Measurements from ENCODE around the gene MYO1B.

Gene MYO1B

DNA sequence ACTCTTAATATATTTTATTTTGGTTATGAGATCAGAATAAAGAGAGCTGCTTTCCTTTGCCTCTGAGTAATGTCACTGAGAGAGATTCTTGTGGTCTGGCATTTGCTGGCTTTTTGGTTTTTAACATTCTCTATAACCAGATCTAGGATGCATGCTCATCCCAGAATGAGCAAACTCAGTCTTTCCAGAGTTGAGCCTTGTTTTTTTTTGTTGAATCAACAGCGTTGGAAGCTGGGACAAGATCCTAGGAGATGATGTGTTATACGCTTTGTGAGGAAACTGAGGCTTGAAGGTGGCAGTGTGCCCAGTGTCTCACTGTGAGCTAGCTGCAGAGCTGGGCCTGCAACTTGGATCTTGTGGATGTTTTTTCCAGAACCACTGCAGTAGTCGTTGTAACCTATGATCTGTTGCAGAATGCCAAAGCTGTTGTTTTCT lies 19.5 kb downstream of the MYO1B start:
- no peak for FAIRE-seq

DNA sequence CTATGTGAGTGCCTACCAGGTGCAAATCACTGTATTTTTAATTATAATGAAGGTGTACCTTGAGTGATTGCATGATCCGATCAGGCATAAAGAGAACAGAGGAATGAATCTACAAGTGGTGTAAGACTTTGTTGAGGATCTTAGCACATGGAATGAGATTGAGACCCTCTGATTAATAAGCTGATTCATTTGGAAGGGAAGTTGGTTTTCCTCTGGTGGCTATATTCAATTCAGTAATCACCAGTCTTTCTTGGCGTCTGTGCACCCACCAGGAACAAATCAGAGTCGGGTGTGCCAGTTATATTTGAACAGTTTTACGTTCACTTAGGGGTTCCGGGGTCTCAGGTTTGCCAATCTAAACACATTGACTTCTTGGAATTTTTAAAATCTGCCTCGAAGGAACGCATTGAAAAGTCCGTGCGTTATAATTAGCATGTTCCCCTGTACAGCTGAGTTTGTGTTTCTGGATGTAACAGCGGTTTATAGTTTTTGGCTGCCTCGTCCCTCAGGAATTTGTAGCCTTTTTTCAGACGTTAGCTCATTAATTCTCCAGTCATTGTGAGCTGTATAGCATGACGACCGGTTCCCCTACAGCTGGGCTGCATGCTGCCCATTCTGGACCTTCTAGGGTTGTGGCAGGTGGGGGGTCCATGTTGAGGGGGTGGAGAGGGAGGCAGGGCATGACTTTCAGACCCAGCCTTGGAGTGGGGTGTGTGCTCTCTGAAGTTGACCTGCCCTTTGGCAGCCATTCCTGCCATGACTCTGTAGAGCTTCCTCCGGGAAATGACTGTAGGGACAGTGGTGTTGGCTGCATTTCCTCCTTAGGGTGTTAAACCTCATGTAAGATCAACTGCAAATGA lies 20.3 kb downstream of the MYO1B start:
- no peak for FAIRE-seq

DNA sequence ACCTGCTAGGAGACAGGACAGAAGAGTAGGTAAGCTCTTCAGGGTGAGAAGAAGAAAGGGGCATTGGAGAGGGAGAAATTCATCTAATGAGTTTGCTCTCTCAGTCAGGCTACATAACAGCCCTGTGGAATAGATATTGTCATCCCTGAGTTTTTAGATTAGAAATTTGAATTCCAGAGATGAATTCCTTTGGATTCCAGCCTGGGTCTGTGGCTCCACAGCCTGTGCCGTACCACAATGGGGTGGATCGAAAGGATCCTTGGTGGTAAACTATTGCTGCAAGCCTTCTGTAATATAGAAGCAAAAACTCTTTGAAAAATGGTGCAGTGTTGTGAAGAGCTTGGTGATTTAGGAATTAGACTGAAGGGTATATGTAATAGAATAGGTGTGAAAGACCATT lies 21.0 kb downstream of the MYO1B start:
- FAIRE-seq: no peak

DNA sequence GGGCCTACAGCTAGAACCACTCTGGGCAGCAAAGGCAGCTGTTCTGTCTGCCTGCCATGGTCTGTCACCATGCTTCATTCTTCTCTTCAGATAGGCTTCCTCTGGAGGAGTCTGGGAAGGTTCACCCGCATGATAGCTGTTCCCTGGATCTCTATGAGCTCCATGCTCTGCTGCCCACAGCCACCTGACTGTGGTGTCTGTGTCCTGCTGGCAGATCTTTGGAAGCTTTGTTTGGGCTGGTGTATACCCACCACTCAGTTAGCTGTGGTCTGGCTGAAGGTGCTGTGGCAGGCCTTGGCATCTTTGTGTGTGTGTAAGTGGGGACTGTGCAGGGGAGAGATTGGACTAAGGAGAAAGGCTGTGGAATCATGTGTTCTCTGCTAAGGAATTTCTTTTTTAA lies 23.4 kb downstream of the MYO1B start:
- no peak for FAIRE-seq

DNA sequence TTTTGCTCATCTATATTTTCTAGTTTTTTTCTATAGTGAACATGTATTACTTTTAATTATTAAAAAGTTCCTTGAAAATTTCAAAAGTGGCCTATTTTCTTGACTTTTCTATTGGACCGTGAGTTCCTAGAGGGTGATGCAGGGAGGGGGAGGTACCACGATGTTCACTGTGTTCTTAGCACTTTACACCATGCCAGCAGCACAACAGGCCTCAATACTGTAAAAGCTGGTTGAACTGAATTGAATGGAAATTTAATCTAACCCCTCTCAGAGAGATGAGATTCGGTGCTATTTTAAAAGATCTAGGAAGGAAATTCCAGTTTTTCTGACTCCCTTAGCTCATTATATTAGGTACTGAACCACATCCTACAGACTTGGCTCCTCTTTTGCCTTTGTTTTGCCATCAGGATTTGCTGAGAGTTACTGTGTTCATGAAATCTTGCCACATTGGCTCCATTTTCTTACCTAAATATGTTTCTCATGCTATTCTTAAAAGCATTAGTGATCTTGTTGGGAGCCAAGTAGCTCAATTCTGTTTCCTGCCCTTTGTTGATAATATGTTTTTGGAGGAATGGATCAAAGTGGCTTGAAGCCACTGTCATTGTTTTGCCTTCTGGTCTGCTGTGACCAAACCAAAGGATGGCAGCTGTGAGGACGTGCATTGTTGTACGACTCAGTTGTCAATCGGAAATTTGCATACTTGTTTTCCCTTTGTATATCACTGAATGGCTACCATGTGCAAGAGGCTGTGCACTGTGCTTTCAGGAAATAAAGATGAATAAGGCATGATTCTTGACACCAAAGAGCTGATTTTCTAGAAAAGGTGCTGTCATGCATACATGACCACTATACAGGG lies 25.3 kb downstream of the MYO1B start:
- FAIRE-seq: no peak

DNA sequence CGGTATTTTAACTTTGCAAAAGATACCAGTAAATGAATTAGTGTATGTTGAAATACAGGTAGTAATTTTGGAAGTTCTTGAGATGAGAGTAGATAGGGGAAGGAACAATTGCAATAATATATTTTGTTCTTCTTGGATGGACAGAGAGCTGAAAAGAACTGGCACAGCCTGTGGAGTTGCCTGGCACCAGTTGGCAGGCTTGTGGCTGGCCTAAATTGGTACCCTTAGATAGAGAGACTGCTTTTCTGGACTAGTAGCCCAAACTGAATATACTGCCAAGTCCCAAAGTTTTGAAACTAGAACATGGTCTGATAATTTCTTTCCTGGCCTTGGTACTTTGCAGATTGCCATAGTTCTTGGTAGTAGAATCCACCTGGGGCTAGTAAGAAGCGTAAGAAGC lies 26.9 kb downstream of the MYO1B start:
- no peak for FAIRE-seq

DNA sequence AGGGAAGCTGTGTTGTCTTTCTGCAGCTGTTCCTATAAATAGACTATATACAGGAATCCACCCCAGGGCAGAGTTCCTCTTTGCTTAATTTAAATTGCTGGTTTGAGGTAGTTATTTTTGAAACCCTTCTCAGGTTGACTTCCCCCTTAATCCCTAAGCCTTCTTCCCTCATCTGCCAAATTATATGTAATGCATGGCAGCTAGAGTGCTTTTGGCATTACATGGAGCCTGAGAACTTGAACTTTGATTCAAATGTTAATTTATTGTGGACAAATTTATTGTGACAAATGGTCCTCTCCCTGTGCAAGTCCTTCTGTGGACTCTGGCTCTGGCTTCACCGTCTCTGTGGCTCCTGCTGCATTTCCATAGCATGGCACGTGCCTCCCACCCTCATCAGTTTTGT lies 29.2 kb downstream of the MYO1B start:
- no peak for FAIRE-seq

DNA sequence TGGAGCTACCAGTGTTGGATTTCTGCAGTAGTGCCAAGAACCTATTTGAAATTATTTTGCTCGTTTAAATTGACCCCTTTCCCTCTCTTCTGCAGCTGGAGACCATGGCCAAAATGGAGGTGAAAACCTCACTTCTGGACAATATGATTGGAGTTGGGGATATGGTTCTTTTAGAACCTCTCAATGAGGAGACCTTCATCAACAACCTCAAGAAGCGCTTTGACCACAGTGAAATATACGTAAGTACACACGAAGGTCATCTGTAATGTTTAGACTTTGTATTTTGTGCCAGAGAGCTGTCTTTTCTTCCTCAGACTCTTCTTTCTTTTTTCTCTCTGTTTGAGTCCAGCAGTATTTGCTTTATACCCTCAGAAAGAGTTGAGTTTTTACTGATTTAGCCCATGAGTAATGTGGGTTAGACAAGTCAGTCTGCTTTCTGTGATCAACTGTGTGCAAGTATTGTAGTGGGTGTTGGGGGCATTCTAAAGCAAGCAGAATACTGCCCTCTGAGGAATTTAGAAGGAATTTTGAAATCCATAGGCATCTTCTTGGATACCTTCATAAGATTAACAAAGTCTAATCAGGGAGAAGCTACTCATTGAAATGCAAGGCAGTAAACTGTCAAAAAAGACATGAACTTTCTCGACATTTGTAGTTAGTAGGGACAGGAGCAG lies 31.7 kb downstream of the MYO1B start:
- FAIRE-seq: no peak

DNA sequence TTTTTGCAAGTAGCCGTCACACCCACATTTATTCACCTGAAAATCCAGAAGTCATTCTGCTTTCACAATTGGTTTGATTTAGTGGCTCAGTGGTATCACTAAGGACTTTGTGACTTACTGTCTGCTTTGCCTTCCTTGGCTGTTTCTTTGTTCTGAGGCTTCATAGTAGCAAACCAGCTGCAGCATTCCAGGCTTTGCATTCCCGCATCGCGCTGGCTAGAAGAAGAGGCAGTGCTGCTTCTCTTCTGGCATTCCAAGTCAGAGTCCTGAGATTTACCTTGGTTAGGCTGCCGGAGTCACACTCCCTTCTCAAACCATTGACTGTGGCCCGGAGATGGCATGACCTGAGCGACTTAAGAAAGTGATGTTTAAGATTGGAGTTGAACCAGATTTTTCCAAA lies 35.1 kb downstream of the MYO1B start:
- FAIRE-seq: no peak

DNA sequence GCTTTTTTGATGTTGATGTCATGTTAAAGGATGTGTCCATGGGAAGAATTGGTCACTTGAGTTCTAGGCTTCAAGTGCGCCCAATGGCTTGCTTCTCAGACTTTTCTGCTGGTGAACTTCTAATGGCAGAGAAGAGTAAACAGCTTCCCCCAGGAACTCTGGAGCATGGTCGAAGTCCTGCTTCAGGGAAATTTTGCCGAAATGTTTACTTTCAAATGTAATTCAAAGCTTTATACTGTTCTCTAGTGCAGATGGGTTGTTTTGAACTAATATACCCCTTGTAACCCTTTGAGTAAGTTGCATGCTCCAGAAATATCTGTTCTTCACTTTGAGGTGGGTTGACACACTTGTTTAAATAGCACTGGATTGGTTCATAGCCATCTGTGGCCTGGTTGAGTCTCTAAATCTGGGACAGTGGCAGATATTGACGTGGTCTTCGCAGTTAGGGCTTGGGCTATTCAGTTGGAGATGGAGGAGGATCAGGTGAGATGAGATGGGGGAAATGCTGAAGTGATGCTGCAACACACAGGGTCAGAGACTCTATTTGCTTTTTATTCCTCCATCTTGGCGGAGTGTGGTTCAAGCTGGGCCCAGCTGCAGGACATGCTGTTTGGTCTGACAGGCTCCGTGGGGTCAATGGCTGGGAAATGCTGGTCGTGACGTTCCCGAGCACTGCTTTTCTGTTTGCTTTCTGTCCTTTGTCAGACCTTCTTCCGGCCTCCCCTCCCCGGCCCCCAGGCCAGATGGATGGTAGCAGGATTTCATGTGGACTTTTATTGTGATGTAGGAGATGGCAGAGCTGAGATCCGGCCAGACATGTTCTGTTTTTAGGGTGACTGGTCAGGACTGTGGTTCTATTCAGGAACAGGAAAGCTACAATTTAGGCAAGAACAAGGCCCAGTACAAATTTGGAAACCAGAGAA lies 35.9 kb downstream of the MYO1B start:
- FAIRE-seq: no peak

DNA sequence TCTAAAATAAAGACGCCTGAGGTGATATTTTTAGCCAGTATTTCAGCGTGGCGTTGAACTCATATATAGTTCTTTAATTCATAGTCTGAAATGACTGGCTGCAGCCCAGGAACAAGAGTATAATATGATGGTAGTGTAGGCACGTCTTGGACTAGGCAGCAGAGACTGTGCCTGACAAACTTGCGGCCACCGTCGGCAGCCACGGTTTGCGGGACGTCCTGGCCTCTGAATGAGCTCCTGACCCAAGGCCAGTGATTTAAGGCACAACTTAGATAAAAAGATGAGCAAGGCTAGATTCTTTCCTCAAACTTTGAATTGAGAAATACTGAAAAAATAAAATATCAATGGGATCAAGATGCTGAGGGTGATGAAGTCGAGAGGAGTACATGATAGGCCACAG lies 40.0 kb downstream of the MYO1B start:
- FAIRE-seq: no peak

DNA sequence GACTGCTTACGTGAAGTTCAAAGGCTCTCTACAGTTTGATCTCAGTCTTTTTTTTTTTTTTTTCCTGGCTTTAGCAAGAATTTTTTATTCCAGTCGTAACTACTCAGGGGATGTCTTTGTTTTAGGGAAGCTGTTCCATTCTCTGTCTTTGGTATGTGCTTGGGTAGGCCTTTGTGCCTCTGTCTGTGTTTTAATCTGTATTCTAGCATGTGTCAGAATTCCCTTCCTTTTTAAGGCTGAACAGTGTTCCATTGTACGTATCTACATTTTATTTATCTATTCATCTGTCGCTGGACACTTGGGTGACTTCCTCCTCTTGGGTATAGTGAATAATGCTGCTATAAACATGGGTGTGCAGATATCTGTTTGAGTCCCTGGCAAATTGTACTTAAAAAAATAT lies 42.6 kb downstream of the MYO1B start:
- FAIRE-seq: no peak

DNA sequence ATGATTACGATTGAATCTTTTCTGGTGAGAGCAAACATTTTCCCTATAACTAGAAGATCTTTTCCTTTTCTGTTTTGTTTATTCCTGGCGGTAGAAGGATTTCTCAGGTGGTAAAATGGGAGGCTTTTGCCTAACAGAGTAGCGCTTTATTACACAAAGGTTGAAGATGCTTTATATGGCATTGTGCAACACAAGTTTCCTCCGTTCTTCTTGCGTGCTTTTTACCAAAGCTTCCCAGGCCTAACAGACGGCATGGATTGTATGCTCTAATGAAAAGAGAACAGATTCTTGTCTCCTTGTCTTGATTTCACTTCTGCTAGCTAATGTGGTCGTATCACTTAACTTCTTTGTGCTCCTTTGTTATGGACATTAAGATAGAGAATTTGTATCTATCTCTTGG lies 43.8 kb downstream of the MYO1B start:
- no peak for FAIRE-seq

DNA sequence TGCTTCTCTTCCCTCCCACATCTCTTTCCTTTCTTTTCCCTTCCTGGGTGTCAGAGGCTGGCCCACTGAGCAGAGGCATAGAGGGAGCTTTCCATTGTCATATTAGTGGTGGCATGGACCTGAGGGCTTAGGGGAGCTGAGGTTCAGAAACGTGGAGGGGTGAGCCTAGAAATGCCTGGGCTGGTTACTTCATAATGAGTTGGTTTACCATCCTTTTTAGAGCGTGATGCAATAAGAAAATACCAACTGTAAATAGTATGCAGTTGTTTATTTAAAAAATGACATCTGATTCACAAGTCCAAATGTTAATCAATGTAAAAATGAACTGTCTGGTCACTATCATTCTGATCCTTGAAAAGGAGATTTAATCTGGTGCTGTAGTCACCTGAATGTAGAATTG lies 46.3 kb downstream of the MYO1B start:
- no peak for FAIRE-seq

DNA sequence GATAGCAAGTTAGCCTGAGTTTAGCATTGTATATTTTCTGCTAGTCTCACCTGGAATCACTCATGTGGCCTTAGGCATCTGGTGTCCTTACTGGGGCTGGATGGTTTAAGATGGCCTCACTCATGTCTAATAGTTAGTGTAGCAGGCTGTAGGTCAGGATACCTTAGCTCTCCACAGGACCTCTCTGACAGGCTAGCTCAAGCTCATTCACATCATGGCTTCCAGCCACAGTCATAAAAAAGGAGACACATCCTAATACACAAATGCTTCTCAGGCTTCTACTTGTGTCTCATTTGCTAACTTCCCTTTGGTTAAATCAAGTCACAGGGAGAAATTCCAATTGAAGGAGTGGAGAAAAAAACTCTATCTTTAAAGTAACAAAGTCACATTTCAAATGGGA lies 47.7 kb downstream of the MYO1B start:
- FAIRE-seq: no peak

DNA sequence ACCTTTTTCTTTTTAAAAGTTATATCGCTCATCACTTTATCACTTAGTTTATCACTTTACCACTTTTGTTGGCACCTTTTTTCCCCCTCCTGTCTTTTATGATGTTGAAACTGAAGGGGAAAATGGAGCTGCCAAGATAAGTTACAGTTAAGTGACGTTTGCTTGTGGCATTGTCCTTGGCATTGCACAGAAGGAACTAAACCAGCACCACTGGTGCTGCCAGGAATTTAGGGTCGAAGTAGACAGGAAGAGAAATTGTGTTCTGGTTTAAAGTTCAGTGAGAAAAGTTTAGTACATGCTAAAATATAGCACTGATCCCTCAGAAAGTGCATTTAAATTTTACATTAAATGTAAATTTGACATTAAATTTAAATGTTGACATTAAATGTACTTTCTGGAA lies 49.9 kb downstream of the MYO1B start:
- FAIRE-seq: no peak

DNA sequence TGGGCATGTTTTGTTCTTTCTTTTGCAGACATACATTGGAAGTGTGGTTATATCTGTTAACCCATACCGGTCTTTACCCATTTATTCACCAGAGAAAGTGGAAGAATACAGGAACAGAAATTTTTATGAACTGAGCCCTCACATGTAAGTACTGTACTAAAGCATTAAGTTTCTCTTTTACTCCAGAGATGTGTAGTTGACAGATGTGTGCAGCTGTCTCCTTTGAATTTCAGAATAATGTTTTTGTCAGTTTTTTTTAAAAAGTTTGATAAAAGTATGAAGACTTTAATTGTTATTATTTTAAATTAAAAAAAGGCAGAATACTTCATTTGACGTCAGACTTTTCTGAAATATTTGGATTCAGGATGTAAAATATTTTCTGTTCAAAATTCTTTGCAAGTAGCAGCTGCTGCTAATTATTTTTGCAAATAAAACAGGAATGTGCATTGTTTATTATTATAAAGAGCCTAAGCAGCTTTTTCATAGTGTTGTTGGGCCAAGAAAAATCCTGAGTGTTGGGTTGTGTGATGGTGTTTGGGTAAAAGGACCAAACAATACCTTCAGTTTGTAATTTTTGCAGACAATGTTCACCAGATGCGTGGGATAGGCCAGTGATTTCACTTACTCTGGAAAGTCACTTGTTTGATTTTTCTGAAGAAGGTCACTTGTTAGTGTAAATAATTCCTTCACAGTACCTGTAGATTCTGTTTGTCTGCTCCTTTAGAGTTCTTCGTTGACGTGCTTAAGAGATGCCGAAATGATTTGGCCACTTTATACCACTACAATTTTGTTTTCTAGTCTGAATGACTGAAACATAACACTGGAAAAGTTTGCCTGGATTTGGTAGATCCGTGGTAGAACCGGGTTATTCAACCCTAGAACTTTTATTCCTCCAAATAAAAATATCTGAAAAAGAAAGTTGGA lies 51.1 kb downstream of the MYO1B start:
- no peak for FAIRE-seq

DNA sequence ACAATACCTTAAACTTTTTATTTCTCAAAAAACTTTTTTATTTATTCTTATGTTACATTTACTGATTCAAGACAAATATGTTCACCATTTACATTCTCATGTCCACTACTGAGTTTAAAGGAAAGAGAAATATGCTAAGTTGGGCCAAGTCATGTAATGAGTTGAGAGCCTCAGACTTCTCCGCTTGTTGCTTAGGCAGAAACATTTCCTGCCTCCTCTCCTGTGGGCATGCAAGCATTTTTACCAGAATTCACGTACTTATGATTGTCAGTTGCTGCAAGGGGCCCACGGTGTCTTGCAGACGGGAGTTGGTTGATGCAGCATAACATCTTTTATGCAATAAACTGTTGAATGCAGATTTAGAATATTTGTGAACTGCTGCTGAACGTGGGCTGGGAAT lies 51.8 kb downstream of the MYO1B start:
- FAIRE-seq: no peak

DNA sequence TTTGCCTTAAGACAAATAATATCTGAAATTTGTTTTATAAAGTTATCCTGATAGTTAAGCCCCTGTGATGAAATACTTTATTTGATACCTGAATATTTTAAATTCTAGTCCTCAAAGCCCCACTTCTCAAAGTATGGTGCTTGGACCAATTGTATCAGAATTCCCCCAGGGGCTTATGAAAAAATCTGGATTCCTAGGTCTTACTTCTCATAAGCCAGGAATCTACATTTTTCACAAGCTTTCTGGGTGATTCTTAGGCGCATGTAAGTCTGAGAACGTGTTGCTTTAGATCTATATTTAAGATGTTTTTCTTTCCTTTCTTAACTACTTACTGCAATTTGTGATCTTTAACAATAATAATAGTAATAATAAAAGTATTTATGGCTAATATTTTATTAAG lies 53.1 kb downstream of the MYO1B start:
- FAIRE-seq: no peak

DNA sequence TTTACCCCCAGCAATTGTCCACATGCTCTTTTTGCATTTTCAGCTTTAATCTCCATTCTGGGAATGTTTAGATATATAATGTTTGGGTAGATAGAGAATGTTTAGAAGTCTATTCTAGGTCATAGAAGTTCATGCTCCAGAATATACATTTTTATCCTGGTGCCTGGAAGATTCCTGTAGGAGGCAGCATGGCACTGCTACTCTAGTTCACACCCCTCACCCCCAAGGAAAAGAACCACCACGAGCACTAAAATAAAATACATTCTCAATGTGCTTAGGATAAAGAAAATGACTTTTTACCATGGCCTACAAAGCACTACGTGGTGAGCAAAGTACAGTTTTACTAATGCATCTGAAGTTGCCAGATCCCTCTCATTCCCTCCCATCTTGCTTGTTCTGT lies 53.8 kb downstream of the MYO1B start:
- no peak for FAIRE-seq

DNA sequence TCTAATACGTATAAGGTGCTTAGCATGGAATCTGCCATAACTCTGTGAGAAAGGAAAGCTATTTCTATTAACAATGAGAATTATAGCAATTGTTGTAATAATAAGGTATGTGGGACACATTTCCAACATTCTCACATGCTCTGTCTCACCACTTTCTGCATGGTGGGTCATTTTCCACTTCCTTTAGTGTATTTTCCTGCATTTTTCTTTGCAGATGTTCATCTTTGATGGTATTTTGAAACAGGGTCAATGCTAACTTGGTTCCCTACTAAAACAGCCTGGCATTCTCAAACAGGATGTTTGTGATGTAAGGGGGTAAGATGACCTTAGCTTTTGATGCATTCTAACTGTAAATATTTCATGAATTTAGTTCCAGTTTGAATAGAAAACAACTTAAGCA lies 54.7 kb downstream of the MYO1B start:
- no peak for FAIRE-seq

Data from A204.1 (cell line).